Measurements from ENCODE around the gene ENOX2.

DNA sequence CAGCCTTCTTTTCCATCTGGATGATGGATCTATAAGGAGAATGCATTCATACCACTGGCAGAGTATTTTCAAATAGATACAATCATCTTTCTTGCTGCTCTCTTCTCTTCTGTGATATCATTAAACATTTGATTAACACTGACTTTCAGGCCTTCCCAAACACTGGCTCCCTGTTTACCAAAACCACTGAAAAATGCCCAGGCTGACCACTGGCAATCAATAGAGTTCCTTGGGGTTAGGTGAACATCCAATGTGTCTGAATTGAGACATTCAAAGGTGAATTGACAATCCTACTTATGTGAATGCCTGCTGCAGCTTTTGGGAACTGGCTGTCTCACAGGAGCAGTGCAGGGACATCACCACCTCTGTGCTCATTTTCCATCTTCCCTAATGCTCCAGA, 168.3 kb downstream of the ENOX2 start:
- TF ChIP-seq, protein P1, sequence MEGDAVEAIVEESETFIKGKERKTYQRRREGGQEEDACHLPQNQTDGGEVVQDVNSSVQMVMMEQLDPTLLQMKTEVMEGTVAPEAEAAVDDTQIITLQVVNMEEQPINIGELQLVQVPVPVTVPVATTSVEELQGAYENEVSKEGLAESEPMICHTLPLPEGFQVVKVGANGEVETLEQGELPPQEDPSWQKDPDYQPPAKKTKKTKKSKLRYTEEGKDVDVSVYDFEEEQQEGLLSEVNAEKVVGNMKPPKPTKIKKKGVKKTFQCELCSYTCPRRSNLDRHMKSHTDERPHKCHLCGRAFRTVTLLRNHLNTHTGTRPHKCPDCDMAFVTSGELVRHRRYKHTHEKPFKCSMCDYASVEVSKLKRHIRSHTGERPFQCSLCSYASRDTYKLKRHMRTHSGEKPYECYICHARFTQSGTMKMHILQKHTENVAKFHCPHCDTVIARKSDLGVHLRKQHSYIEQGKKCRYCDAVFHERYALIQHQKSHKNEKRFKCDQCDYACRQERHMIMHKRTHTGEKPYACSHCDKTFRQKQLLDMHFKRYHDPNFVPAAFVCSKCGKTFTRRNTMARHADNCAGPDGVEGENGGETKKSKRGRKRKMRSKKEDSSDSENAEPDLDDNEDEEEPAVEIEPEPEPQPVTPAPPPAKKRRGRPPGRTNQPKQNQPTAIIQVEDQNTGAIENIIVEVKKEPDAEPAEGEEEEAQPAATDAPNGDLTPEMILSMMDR (IDR thresholded peaks at IDR 0.05; ENCODE audit: borderline replicate concordance, extremely low read depth, low read length, poor library complexity, severe bottlenecking), result no peak
- no peak for TF ChIP-seq EZH2 (IDR thresholded peaks at IDR 0.05; ENCODE audit: borderline replicate concordance, low read depth, low read length, severe bottlenecking)

Data from DND-41 (cell line).